GM12878 (cell line): Measurements from ENCODE around the gene LETM1.

Experiments used
- CEBPB ChIP-seq, 2 experiments: fragments of 150-350 bp in 1 of 2; IDR thresholded peaks; 2 replicates each; pipeline ENCODE4 v1.6.1; 2012 to 2014; ENCODE audit warnings: low read depth in 2 of 2, low read length in 2 of 2, borderline replicate concordance in 1 of 2, inconsistent platforms in 1 of 2
- CREB1 ChIP-seq: IDR thresholded peaks from 2 replicates; pipeline ENCODE4 v1.6.1; 2012; ENCODE audit warnings: low read depth, mild to moderate bottlenecking, inconsistent platforms
- CREM ChIP-seq: IDR thresholded peaks from 2 replicates; pipeline ENCODE4 v1.6.1; 2014; ENCODE audit warnings: antibody characterized with exemption, low read depth
- CTCF ChIP-seq, 3 experiments: IDR thresholded peaks in 2 of 3; conservative IDR thresholded peaks in 1 of 3; 2 replicates each; pipeline ENCODE4 v1.5.1; 2011; ENCODE audit warnings: low read depth in 3 of 3, low read length in 3 of 3, mild to moderate bottlenecking in 3 of 3, control low read depth in 2 of 3, moderate library complexity in 2 of 3, inconsistent platforms in 1 of 3, mixed read lengths in 1 of 3; ENCODE audit not compliant: control insufficient read depth in 2 of 3, insufficient read depth in 1 of 3; ENCODE audit errors: extremely low read depth in 1 of 3
- KAT2A ChIP-seq: conservative IDR thresholded peaks from 2 replicates; pipeline ENCODE4 v1.6.1; 2011; ENCODE audit warnings: low read depth, low read length; ENCODE audit not compliant: control insufficient read depth
- MAX ChIP-seq: IDR thresholded peaks from 2 replicates; pipeline ENCODE4 v1.6.1; 2012; ENCODE audit warnings: low read depth, low read length, improper control_type of control experiment
- NFIC ChIP-seq: IDR thresholded peaks from 2 replicates; pipeline ENCODE4 v1.6.1; 2012; ENCODE audit warnings: low read depth, mild to moderate bottlenecking, inconsistent platforms, low read length, moderate library complexity
- PML ChIP-seq: IDR thresholded peaks from 2 replicates; pipeline ENCODE4 v1.6.1; 2012; ENCODE audit warnings: low read length, inconsistent platforms
- POLR2A ChIP-seq: IDR thresholded peaks from 2 replicates; pipeline ENCODE4 v1.6.1; 2011; ENCODE audit warnings: low read depth, mild to moderate bottlenecking, low read length
- REST ChIP-seq: IDR thresholded peaks from 2 replicates; pipeline ENCODE4 v1.6.1; 2012; ENCODE audit warnings: mild to moderate bottlenecking, low read depth, low read length
- SP1 ChIP-seq: IDR thresholded peaks from one replicate; pipeline ENCODE4 v1.6.1; 2011; ENCODE audit warnings: low read depth, low read length

DNA sequence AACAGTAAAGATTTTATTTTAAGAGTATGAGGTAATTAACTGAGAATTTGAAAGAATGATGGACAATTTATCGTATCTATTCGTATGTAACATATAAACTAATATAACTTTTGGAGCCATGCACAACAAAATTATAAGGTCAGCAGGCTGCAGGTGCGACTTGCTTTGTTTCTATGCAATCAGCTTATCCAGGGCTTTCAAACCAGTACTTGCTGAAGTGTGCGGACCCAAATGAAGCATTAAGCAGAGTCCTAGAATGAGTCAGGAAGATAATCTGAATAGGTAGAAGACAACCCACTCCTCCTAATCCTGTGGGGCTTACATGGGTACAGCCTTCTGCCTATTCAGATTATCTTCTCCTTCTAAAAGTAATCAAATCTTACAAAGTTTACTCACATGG lies 17.3 kb upstream of the LETM1 start:
- TF ChIP-seq CREM: no peak
- no peak for TF ChIP-seq CTCF (IDR thresholded peaks at IDR 0.05 in 2 of 3, conservative IDR thresholded peaks at IDR 0.05 in 1 of 3; ENCODE audit: control insufficient read depth in 2 of 3, extremely low read depth in 1 of 3, insufficient read depth in 1 of 3, low read depth in 3 of 3, low read length in 3 of 3)
- no peak for TF ChIP-seq KAT2A
- TF ChIP-seq CEBPB (IDR thresholded peaks at IDR 0.05; ENCODE audit: borderline replicate concordance in 1 of 2, low read depth in 2 of 2, low read length in 2 of 2): no peak
- TF ChIP-seq NFIC: peak; percentile 45; the same call in 1 of the 2 replicates
- no peak for TF ChIP-seq POLR2A
- no peak for TF ChIP-seq MAX
- TF ChIP-seq PML: no peak
- TF ChIP-seq CREB1: no peak
- TF ChIP-seq REST: no peak
- no peak for TF ChIP-seq SP1
